Panc1 (cell line): ENCODE results near the gene RRBP1. TPM values are rescaled to one million over a fixed set of nuclear protein-coding genes. Genes with fewer than 3 reads are reported as not detected.

Experiments
- ATAC-seq: fragments of 200-7000 bp; cut with Tn5 transposase; 2 replicates; pipeline ENCODE4 v1.9.1; 2020; ENCODE audit warnings: mild to moderate bottlenecking, moderate library complexity
- BruUV-seq: library from RNA; stranded (reverse); fragments of 400-500 nt; replicated peaks from 2 replicates; lab custom pipeline; 2021; lab: Mats Ljungman, UMichigan
- CTCF ChIA-PET: fragments of 300-600 bp; sonication (Branson Sonifier 250); formaldehyde crosslinking; loops from one replicate; lab custom pipeline; 2022; ENCODE audit warnings: antibody characterized with exemption; lab: Charles Lee
- POLR2A ChIA-PET: fragments of 300-600 bp; sonication (Branson Sonifier 250); formaldehyde crosslinking; loops from one replicate; lab custom pipeline; 2022; ENCODE audit warnings: antibody characterized with exemption; lab: Charles Lee
- DNase-seq: peaks from one replicate; pipeline ENCODE4 v3.0.0-alpha.2; 2010; ENCODE audit warnings: low read depth, low spot score
- H3K27ac ChIP-seq: 2 replicates; pipeline ENCODE4 v1.5.1; 2011; ENCODE audit warnings: mild to moderate bottlenecking, low read length, inconsistent platforms
- H3K27me3 ChIP-seq: fragments of 200-500 bp; sonication (Bioruptor generic); 2 replicates; pipeline ENCODE4 v1.6.0; 2014; ENCODE audit warnings: low read length, inconsistent platforms; ENCODE audit not compliant: control insufficient read depth, insufficient read depth
- H3K36me3 ChIP-seq: fragments of 200-500 bp; sonication (Bioruptor generic); 2 replicates; pipeline ENCODE4 v1.5.1; 2014; ENCODE audit warnings: inconsistent platforms, mild to moderate bottlenecking, low read length, moderate library complexity; ENCODE audit not compliant: control insufficient read depth, insufficient read depth
- H3K4me1 ChIP-seq: 2 replicates; pipeline ENCODE4 v1.5.1; 2011; ENCODE audit warnings: inconsistent platforms, mild to moderate bottlenecking, low read length, moderate library complexity; ENCODE audit not compliant: control insufficient read depth, insufficient read depth
- H3K4me3 ChIP-seq, 2 experiments: 2 replicates each; pipeline ENCODE4 v1.5.1; 2011 to 2012; ENCODE audit warnings: low read depth in 2 of 2, low read length in 2 of 2, mild to moderate bottlenecking in 2 of 2, inconsistent platforms in 1 of 2, moderate library complexity in 1 of 2
- H3K9me3 ChIP-seq: fragments of 200-500 bp; sonication (Bioruptor generic); 2 replicates; pipeline ENCODE4 v1.5.1; 2014; ENCODE audit warnings: low read depth, mild to moderate bottlenecking, inconsistent platforms, low read length, moderate library complexity; ENCODE audit not compliant: control insufficient read depth, insufficient read depth
- CTCF ChIP-seq: fragments of 450-650 bp; IDR thresholded peaks from 2 replicates; pipeline ENCODE4 v1.5.1; 2017; ENCODE audit warnings: mild to moderate bottlenecking
- POLR2AphosphoS5 ChIP-seq: IDR thresholded peaks from 2 replicates; pipeline ENCODE4 v1.6.1; 2012; ENCODE audit warnings: mild to moderate bottlenecking, low read depth, low read length, moderate library complexity
- SIN3A ChIP-seq: IDR thresholded peaks from 2 replicates; pipeline ENCODE4 v1.6.1; 2012; ENCODE audit warnings: low read depth, mild to moderate bottlenecking, low read length, moderate library complexity, borderline replicate concordance; ENCODE audit not compliant: insufficient read depth
- TCF7L2 ChIP-seq: IDR thresholded peaks from 2 replicates; pipeline ENCODE4 v1.6.1; 2011; ENCODE audit warnings: mild to moderate bottlenecking, low read depth, low read length, inconsistent platforms
- in situ Hi-C: cut with HindIII; loops from 2 replicates; pipeline ENCODE4 v1.10.0; 2016; ENCODE audit warnings: low sequenced_read_pairs, low pct_unique_long_range_greater_than_20kb
- intact Hi-C: fragments of 100-400 bp; cut with micrococcal nuclease; formaldehyde crosslinking; loops from one replicate; pipeline ENCODE4 v1.10.0; 2022; ENCODE audit not compliant: unreplicated experiment
- total RNA-seq: library from RNA; stranded (reverse); gene quantifications from one replicate; pipeline ENCODE4 v1.2.1, GENCODE V29; 2021; ENCODE audit not compliant: unreplicated experiment
- TF ChIP-seq, protein P1 (sequence below), 2 experiments: IDR thresholded peaks; 2 replicates each; pipeline ENCODE4 v1.6.1; 2011 to 2012; ENCODE audit warnings: low read depth in 2 of 2, control low read depth in 1 of 2, low read length in 1 of 2, mild to moderate bottlenecking in 1 of 2, moderate library complexity in 1 of 2; ENCODE audit not compliant: insufficient read depth in 1 of 2

RRBP1 gene
- total RNA-seq, 1 experiment from 2014 or later: 152 TPM

GRCh38 chr20:17690144-17690543, 8.1 kb upstream of the RRBP1 start:
- ChIA-PET CTCF (no interaction called here), POLR2A (no interaction called here)
- Histone ChIP-seq H3K4me3 (no peak overlapping the region), H3K4me1 (no peaks in the 10 kb centered on the region), H3K27ac (no peak overlapping the region), H3K27me3 (peaks cover 20% of the 10 kb centered on the region), H3K36me3 (no peaks in the 10 kb centered on the region), H3K9me3 (no peaks in the 10 kb centered on the region)
- in situ Hi-C loops: no loop called here
- TF ChIP-seq TCF7L2: no peak
- no peak for TF ChIP-seq POLR2AphosphoS5
- TF ChIP-seq SIN3A: no peak
- TF ChIP-seq, protein P1, sequence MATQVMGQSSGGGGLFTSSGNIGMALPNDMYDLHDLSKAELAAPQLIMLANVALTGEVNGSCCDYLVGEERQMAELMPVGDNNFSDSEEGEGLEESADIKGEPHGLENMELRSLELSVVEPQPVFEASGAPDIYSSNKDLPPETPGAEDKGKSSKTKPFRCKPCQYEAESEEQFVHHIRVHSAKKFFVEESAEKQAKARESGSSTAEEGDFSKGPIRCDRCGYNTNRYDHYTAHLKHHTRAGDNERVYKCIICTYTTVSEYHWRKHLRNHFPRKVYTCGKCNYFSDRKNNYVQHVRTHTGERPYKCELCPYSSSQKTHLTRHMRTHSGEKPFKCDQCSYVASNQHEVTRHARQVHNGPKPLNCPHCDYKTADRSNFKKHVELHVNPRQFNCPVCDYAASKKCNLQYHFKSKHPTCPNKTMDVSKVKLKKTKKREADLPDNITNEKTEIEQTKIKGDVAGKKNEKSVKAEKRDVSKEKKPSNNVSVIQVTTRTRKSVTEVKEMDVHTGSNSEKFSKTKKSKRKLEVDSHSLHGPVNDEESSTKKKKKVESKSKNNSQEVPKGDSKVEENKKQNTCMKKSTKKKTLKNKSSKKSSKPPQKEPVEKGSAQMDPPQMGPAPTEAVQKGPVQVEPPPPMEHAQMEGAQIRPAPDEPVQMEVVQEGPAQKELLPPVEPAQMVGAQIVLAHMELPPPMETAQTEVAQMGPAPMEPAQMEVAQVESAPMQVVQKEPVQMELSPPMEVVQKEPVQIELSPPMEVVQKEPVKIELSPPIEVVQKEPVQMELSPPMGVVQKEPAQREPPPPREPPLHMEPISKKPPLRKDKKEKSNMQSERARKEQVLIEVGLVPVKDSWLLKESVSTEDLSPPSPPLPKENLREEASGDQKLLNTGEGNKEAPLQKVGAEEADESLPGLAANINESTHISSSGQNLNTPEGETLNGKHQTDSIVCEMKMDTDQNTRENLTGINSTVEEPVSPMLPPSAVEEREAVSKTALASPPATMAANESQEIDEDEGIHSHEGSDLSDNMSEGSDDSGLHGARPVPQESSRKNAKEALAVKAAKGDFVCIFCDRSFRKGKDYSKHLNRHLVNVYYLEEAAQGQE (IDR thresholded peaks at IDR 0.05; ENCODE audit: insufficient read depth in 1 of 2, low read depth in 2 of 2, low read length in 1 of 2): no peak
- no peak for TF ChIP-seq CTCF
- BruUV-seq: no TSS peak
- DNase-seq (no peak), ATAC-seq (no peak)
- intact Hi-C loops: no loop called here

GRCh38 chr20:17688965-17689364, 6.9 kb upstream of the RRBP1 start:
- no peak for TF ChIP-seq TCF7L2
- TF ChIP-seq SIN3A: no peak
- TF ChIP-seq POLR2AphosphoS5: no peak
- TF ChIP-seq, protein P1 (IDR thresholded peaks at IDR 0.05; ENCODE audit: insufficient read depth in 1 of 2, low read depth in 2 of 2, low read length in 1 of 2): no peak
- TF ChIP-seq CTCF: no peak

More at GRCh38 chr20:17688965-17689364, 6.9 kb upstream of the RRBP1 start:
- in situ Hi-C loops (no loop called here), intact Hi-C loops (no loop called here)
- BruUV-seq: no TSS peak
- no peaks in the 10 kb centered on the region for H3K4me1 ChIP-seq
- no peak overlapping the region for H3K27ac ChIP-seq
- no peaks in the 10 kb centered on the region for H3K9me3 ChIP-seq
- ChIA-PET CTCF (interaction anchor here (0.5 kb wide), 1 partner anchor 40 kb away, joined by 3 read pairs; no protein-coding TSS in a partner anchor), POLR2A (no interaction called here)
- DNase-seq (no peak), ATAC-seq (no peak)
- peaks cover 20% of the 10 kb centered on the region for H3K27me3 ChIP-seq
- H3K36me3 ChIP-seq: no peaks in the 10 kb centered on the region
- no peak overlapping the region for H3K4me3 ChIP-seq
